ENCODE measurements around the gene TPPP2.
"Not testable (repeated sequence)": the region's sequence is repeated elsewhere in the genome, so short reads cannot be mapped to it uniquely, and the experiment has no call there.

TPPP2 gene

GRCh38 chr14:21029917-21030316 is at the start of gene TPPP2:
Gene TPPP2, plus strand, starts transcription at chr14:21030217. Its CDS starts 365 bp downstream, at chr14:21030582.
- DNase-seq (ENCODE audit: low spot score), result no peak

- no peak for DNase-seq (ENCODE audit: low spot score)
These were observed 49.1 kb upstream of the TPPP2 start for GRCh38 chr14:20980906-20981305.

DNA sequence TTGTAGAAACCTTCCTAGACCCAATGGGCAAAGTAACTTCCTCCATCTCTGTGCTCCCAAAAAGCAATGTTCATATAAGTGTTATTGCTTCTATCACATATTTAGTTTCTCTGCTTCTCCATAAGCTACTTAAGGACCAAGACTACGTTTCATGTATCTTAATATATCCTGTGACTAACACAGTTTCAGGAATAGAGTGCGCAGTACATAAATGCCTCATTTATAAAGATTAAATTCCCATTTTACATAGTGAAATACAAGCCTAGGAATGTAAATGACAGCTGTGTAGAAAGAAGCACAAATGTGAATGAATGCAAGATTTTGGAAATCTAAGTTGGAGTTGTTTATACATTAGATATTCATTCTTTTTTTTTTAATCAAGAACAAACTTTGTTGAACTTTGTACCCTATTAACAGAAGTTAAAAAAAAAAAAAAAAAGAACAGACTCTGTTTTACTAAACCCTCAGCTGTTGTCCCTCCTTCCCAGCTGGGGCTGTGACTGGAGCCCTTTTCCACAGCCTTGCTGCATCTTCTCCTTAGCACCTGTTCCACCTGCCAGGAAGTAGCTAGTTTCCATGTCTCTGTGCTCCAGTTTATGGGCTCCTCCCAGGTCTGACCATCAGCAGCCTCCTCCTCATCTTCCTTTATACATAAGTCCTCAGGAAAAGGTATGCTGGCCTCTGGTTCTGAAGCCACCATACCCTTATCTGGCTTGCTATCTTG is 47.2 kb upstream of the TPPP2 start:
- no peak for DNase-seq (ENCODE audit: low spot score)

- DNase-seq (ENCODE audit: low spot score), result not testable (repeated sequence)
These were observed 44.4 kb upstream of the TPPP2 start for GRCh38 chr14:20985650-20986049.

- DNase-seq (ENCODE audit: low spot score), result no peak
These were observed 43.2 kb upstream of the TPPP2 start for GRCh38 chr14:20986811-20987210.

- DNase-seq (ENCODE audit: low spot score), result no peak
These were observed 41.1 kb upstream of the TPPP2 start for GRCh38 chr14:20988717-20989470.

GRCh38 chr14:20989471-20989786 is 40.6 kb upstream of the TPPP2 start:
- no peak for DNase-seq (ENCODE audit: low spot score)

GRCh38 chr14:20989787-20990600 is 40.0 kb upstream of the TPPP2 start, which contains the start of gene METTL17:
Gene METTL17, plus strand, starts transcription at chr14:20989980. Its CDS starts 23 bp downstream, at chr14:20990003.
- DNase-seq (ENCODE audit: low spot score), result peak; percentile 70

DNA sequence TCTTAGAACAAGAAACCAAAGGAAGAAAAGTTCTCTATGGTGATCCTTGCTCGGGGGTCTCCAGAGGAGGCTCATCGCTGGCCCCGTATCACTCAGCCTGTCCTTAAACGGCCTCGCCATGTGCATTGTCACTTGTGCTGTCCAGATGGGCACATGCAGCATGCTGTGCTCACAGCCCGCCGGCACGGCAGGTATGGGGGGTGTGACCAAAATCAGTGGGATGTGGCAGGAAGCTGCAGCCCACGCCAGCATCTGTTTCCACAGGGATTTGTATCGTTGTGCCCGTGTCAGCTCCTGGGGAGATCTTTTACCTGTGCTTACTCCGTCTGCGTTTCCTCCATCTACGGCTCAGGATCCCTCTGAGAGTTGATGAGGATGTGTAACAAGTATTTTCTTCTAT is 33.5 kb upstream of the TPPP2 start:
- DNase-seq (ENCODE audit: low spot score), result no peak

- no peak for DNase-seq (ENCODE audit: low spot score)
These were observed 32.9 kb upstream of the TPPP2 start for GRCh38 chr14:20997115-20997514.

- no peak for DNase-seq (ENCODE audit: low spot score)
These were observed 32.5 kb upstream of the TPPP2 start for GRCh38 chr14:20997564-20997963.

- no peak for DNase-seq (ENCODE audit: low spot score)
These were observed 31.9 kb upstream of the TPPP2 start for GRCh38 chr14:20998139-20998538.

DNA sequence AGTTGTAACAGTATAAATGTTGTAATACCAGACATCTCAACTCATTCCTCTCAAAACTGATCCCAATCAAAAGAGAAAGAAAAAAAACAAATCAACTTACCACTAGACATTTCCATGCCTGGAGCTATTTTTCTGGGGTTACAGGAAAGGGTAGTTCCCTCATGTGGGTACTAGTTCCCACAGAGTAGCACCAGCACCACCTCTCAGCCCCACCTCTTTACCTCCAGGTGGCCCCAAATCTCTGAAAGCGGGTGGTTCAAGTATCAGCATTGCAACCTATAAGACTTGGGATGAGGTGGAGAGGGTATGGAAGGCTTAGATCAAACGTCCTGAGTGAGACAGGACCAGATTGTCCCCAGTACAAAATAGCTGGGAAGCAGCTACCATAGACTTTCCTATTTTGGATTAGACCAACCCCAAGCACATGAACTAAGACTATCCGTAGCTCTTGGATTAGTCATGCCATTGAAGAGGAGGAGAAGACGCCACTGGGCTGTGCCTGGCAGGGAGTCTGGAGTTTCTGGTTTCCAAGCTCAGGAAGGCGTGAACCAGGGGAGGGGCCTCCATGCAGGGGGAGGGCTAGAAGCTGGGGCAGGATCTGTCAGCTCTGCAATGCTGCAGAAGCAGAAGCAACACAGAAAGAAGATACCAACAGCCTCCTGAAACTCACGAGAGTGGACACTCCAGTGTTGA is 31.2 kb upstream of the TPPP2 start, which contains the start of gene SLC39A2:
TSS of gene SLC39A2 (plus strand) at position 620 of the 693 bp plus-strand sequence. CDS start 154 bp downstream, outside the sequence.
- DNase-seq (ENCODE audit: low spot score), result no peak

DNA sequence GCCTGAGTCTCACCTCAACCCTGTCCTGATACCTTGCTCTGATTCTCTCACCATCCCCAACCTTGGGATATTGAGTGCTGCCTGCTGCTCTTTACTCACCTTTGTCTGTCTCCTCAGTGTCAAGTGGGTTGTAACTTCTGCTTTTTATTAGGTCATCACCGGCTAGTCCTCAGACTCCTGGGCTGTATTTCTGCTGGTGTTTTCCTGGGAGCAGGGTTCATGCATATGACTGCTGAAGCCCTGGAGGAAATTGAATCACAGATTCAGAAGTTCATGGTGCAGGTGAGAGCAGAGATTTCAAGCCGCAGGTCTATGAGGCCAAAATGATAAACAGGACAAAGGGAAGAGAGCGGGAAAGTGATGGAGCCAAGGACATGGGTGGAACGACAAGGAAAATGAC is 30.4 kb upstream of the TPPP2 start:
- DNase-seq (ENCODE audit: low spot score), result no peak

GRCh38 chr14:21001218-21001617 is 28.8 kb upstream of the TPPP2 start:
- DNase-seq (ENCODE audit: low spot score), result no peak

DNA sequence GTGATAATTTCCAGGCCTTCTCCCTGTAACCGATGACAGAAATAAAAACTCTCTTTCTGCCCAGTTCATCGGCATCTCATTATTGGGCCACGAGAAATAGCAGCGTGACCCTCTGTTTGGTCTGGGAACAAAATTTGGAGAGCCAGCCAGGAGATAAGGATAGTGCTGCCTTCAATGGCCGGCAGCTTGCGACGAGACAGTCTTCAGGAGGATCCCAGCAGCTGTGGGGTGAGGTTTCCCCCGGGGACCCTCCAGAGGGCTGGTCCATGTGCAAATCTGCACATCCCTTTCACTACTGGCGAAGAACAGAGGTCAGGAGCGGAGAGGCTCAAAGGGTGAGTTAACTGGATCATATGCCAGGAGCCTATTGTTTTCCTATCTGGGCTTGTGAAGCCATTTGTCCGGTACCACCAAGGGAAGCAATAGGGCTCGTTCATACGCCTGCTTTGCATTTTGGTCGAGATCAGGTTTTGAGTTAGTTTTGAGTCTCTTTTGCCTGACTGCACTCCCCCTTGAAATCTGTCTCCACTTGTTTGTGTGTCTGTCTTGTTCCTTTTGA is 26.1 kb upstream of the TPPP2 start:
- DNase-seq (ENCODE audit: low spot score), result no peak

GRCh38 chr14:21009721-21010120 is 20.3 kb upstream of the TPPP2 start:
- not testable (repeated sequence) for DNase-seq (ENCODE audit: low spot score)

GRCh38 chr14:21011136-21011535 is 18.9 kb upstream of the TPPP2 start:
- no peak for DNase-seq (ENCODE audit: low spot score)

DNA sequence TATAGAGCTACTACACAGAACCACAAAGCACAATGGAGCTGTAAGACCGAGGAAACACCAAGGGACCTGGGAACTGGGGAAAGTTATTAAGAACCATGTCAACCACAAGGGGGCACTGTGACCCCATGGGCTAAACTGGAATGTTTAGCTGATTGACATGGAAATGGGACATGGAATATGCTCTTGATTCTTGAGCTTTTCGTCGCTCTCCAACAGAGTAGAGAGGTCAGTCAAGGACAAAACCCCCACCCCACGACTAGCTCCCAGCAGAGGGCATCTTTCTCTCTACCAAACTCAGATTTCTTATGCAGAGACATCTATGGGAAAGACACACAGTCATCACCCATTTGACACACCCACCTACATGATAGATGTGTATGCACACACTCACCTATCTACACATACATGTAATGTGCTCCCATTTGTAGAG is 15.2 kb upstream of the TPPP2 start:
- peak; percentile 76 for DNase-seq (ENCODE audit: low spot score)

DNA sequence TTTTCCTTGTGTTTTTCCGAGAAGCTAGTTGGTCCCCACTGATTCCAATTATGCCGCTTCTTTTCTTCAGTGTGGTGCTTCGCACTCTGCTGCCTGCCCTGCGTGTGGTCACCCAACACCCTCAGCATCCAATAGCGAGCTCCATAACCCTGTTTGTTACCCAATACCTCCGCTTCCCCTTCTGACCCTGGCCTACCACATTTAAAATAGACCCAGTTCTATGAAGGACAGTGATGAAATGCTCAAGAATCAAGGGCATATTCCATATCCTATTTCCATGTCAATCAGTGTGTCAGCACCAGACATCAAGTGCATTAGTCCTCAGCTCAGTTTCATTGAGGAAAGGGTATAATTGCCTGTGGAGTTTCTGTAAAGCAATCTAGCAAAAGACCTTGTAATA is 14.7 kb upstream of the TPPP2 start:
- no peak for DNase-seq (ENCODE audit: low spot score)

GRCh38 chr14:21016413-21017190 is 13.4 kb upstream of the TPPP2 start:
- DNase-seq (ENCODE audit: low spot score), result no peak
